GM10266 (cell line): ENCODE measurements around the gene ARHGAP32.

Source experiments
- DNase-seq: peaks from one replicate; pipeline ENCODE4 v3.0.0; 2012; ENCODE audit errors: extremely low spot score
- CTCF ChIP-seq: IDR thresholded peaks from 2 replicates; pipeline ENCODE4 v1.5.1; 2012; ENCODE audit warnings: mild to moderate bottlenecking, low read depth; ENCODE audit not compliant: control insufficient read depth, insufficient read depth; ENCODE audit errors: missing control alignments

The ARHGAP32 gene

GRCh38 chr11:129077191-129077590 lies 114.9 kb downstream of the ARHGAP32 start:
- no peak for TF ChIP-seq CTCF
- DNase-seq = no peak

- TF ChIP-seq CTCF = no peak
- no peak for DNase-seq
These were observed 116.4 kb downstream of the ARHGAP32 start for GRCh38 chr11:129075757-129076156.

- DNase-seq = no peak
These were observed 124.7 kb downstream of the ARHGAP32 start for GRCh38 chr11:129067454-129067853.

GRCh38 chr11:129066229-129066628 lies 125.9 kb downstream of the ARHGAP32 start:
- TF ChIP-seq CTCF = no peak

More at GRCh38 chr11:129067454-129067853, 124.7 kb downstream of the ARHGAP32 start:
- no peak for TF ChIP-seq CTCF

GRCh38 chr11:129063118-129063517 lies 129.0 kb downstream of the ARHGAP32 start:
- no peak for TF ChIP-seq CTCF
- no peak for DNase-seq

More at GRCh38 chr11:129066229-129066628, 125.9 kb downstream of the ARHGAP32 start:
- DNase-seq = no peak

GRCh38 chr11:129061492-129062230 lies 130.5 kb downstream of the ARHGAP32 start:
- DNase-seq = no peak

GRCh38 chr11:129056916-129057315 lies 135.2 kb downstream of the ARHGAP32 start:
- no peak for DNase-seq
- no peak for TF ChIP-seq CTCF

More at GRCh38 chr11:129061492-129062230, 130.5 kb downstream of the ARHGAP32 start:
- no peak for TF ChIP-seq CTCF
